Neural cell (in vitro differentiated cells): ENCODE measurements around the gene UGGT1. TPM values are rescaled to one million over a fixed set of nuclear protein-coding genes. Genes with fewer than 3 reads are reported as not detected.

Source experiments
- H2AFZ ChIP-seq: fragments of 200-600, 300-800 bp; sonication (generic), shearing (Covaris generic); 2 replicates; pipeline ENCODE4 v1.6.0; 2014; ENCODE audit warnings: low read depth, mild to moderate bottlenecking, antibody characterized with exemption, low read length, moderate library complexity
- H3F3A ChIP-seq: fragments of 200-600 bp; shearing (Covaris generic); 2 replicates; pipeline ENCODE4 v1.6.1; 2016; ENCODE audit warnings: mild to moderate bottlenecking, moderate library complexity, mixed read lengths, antibody characterized with exemption, low read length; ENCODE audit not compliant: insufficient read depth, poor library complexity, severe bottlenecking
- H3K27ac ChIP-seq: fragments of 200-600, 300-800 bp; sonication (generic), shearing (Covaris generic); 2 replicates; pipeline ENCODE4 v1.5.1; 2014; ENCODE audit warnings: mild to moderate bottlenecking, low read length, moderate library complexity
- H3K27me3 ChIP-seq: fragments of 300-800, 200-600 bp; sonication (generic), shearing (Covaris generic); 2 replicates; pipeline ENCODE4 v1.6.0; 2014; ENCODE audit warnings: mild to moderate bottlenecking, low read depth, low read length, moderate library complexity; ENCODE audit not compliant: insufficient read depth
- H3K36me3 ChIP-seq: fragments of 300-800, 200-600 bp; sonication (generic), shearing (Covaris generic); 2 replicates; pipeline ENCODE4 v1.5.1; 2014; ENCODE audit warnings: mild to moderate bottlenecking, antibody characterized with exemption, low read length, moderate library complexity; ENCODE audit not compliant: insufficient read depth
- H3K4me2 ChIP-seq: fragments of 300-800, 200-600 bp; sonication (generic), shearing (Covaris generic); 2 replicates; pipeline ENCODE4 v1.6.0; 2014; ENCODE audit warnings: mild to moderate bottlenecking, low read length
- H3K4me3 ChIP-seq: fragments of 300-800, 200-600 bp; sonication (generic), shearing (Covaris generic); 2 replicates; pipeline ENCODE4 v1.5.1; 2014; ENCODE audit warnings: mild to moderate bottlenecking, low read length, moderate library complexity
- H3K79me2 ChIP-seq: fragments of 200-600 bp; shearing (Covaris generic); replicated peaks from 2 replicates; pipeline ENCODE4 v1.6.0; 2014; ENCODE audit warnings: mild to moderate bottlenecking, low read length, moderate library complexity; ENCODE audit not compliant: insufficient read depth
- H3K9ac ChIP-seq: fragments of 300-800, 200-600 bp; sonication (generic), shearing (Covaris generic); 2 replicates; pipeline ENCODE4 v1.6.1; 2016; ENCODE audit warnings: mild to moderate bottlenecking, low read length, mixed read lengths
- H3K9me2 ChIP-seq: fragments of 200-600 bp; shearing (Covaris generic); 2 replicates; pipeline ENCODE4 v1.6.1; 2016; ENCODE audit warnings: mild to moderate bottlenecking, low read length, mixed read lengths; ENCODE audit not compliant: insufficient read depth
- H3K9me3 ChIP-seq: fragments of 200-600, 300-800 bp; sonication (generic), shearing (Covaris generic); 2 replicates; pipeline ENCODE4 v1.6.1; 2016; ENCODE audit warnings: mild to moderate bottlenecking, mixed run types, low read length, moderate library complexity, mixed read lengths
- H4K20me1 ChIP-seq: fragments of 200-600 bp; shearing (Covaris generic); 2 replicates; pipeline ENCODE4 v1.6.1; 2016; ENCODE audit warnings: mild to moderate bottlenecking, mixed run types; ENCODE audit not compliant: insufficient read depth
- CTCF ChIP-seq: fragments of 450-650 bp; IDR thresholded peaks from 2 replicates; pipeline ENCODE4 v1.5.1; 2014; ENCODE audit warnings: antibody characterized with exemption, mild to moderate bottlenecking, moderate library complexity; ENCODE audit not compliant: poor library complexity, severe bottlenecking
- EP300 ChIP-seq: fragments of 450-650 bp; conservative IDR thresholded peaks from 2 replicates; pipeline ENCODE4 v1.6.1; 2014; ENCODE audit warnings: antibody characterized with exemption, mild to moderate bottlenecking, moderate library complexity; ENCODE audit not compliant: poor library complexity, severe bottlenecking
- EZH2 ChIP-seq: fragments of 200-600, 300-800 bp; shearing (Covaris generic), sonication (generic); IDR thresholded peaks from 2 replicates; pipeline ENCODE4 v1.6.1; 2014; ENCODE audit warnings: antibody characterized with exemption, low read length, borderline replicate concordance, mild to moderate bottlenecking; ENCODE audit not compliant: insufficient read depth, poor library complexity, severe bottlenecking
- MXI1 ChIP-seq: fragments of 450-650 bp; conservative IDR thresholded peaks from 2 replicates; pipeline ENCODE4 v1.6.1; 2014; ENCODE audit warnings: antibody characterized with exemption, mild to moderate bottlenecking; ENCODE audit not compliant: poor library complexity, severe bottlenecking
- RAD21 ChIP-seq: fragments of 450-650 bp; conservative IDR thresholded peaks from 2 replicates; pipeline ENCODE4 v1.6.1; 2014; ENCODE audit warnings: antibody characterized with exemption, mild to moderate bottlenecking, moderate library complexity
- REST ChIP-seq: IDR thresholded peaks from 2 replicates; pipeline ENCODE4 v1.6.1; 2012; ENCODE audit warnings: borderline replicate concordance
- SMC3 ChIP-seq: fragments of 450-650 bp; conservative IDR thresholded peaks from 2 replicates; pipeline ENCODE4 v1.6.1; 2014; ENCODE audit warnings: antibody characterized with exemption, mild to moderate bottlenecking, moderate library complexity; ENCODE audit not compliant: poor library complexity
- TAF1 ChIP-seq: IDR thresholded peaks from 2 replicates; pipeline ENCODE4 v1.6.1; 2012; ENCODE audit warnings: low read depth
- polyA plus RNA-seq: library from polyadenylated mRNA; depleted of rRNA; stranded (reverse); fragments of >200 nt; gene quantifications from 2 replicates; pipeline ENCODE4 v1.2.3, GENCODE V29; 2014

Gene UGGT1
- polyA plus RNA-seq, 1 donor from 2014 or later, result 26.3 TPM

GRCh38 chr2:128178650-128179460, 87.9 kb downstream of the UGGT1 start:
- no peak overlapping the region for H2AFZ ChIP-seq
- H3F3A ChIP-seq, result no peaks in the 10 kb centered on the region
- peaks cover 4% of the 10 kb centered on the region for H3K36me3 ChIP-seq

GRCh38 chr2:128179461-128179755, 88.4 kb downstream of the UGGT1 start:
- no peak overlapping the region for H2AFZ ChIP-seq
- H3F3A ChIP-seq, result no peaks in the 10 kb centered on the region
- H3K27me3 ChIP-seq, result no peaks in the 10 kb centered on the region
- no peak overlapping the region for H3K9ac ChIP-seq
- no peak overlapping the region for H3K4me2 ChIP-seq
- peaks cover 4% of the 10 kb centered on the region for H3K36me3 ChIP-seq
- no peaks in the 10 kb centered on the region for H4K20me1 ChIP-seq
- no peaks in the 10 kb centered on the region for H3K9me2 ChIP-seq
- no peak overlapping the region for H3K4me3 ChIP-seq
- H3K27ac ChIP-seq, result no peak overlapping the region
- no peaks in the 10 kb centered on the region for H3K9me3 ChIP-seq
- no peak for TF ChIP-seq REST
- no peak for TF ChIP-seq TAF1
- TF ChIP-seq SMC3, result no peak
- no peak for TF ChIP-seq CTCF
- no peak for TF ChIP-seq MXI1
- TF ChIP-seq RAD21, result no peak
- TF ChIP-seq EP300, result no peak
- no peaks in the 10 kb centered on the region for H3K79me2 ChIP-seq

More at GRCh38 chr2:128178650-128179460, 87.9 kb downstream of the UGGT1 start:
- Histone ChIP-seq H4K20me1 (no peaks in the 10 kb centered on the region), H3K27ac (no peak overlapping the region), H3K4me2 (no peak overlapping the region), H3K27me3 (no peaks in the 10 kb centered on the region), H3K4me3 (no peak overlapping the region), H3K9me3 (no peaks in the 10 kb centered on the region), H3K9ac (no peak overlapping the region), H3K79me2 (no peaks in the 10 kb centered on the region), H3K9me2 (no peaks in the 10 kb centered on the region)
- TF ChIP-seq CTCF, result peak; percentile 75
- peak; percentile 78 for TF ChIP-seq SMC3
- peak; percentile 81 for TF ChIP-seq RAD21
- TF ChIP-seq MXI1, result no peak
- TF ChIP-seq EZH2, result no peak
- no peak for TF ChIP-seq EP300
